GM12873 (cell line): ENCODE results near the gene ACKR2.

Experiments
- TF ChIP-seq, protein P1 (sequence below): IDR thresholded peaks from 2 replicates; pipeline ENCODE4 v1.5.1; 2012; ENCODE audit warnings: low read depth, mild to moderate bottlenecking, moderate library complexity, low read length, control low read depth; ENCODE audit not compliant: insufficient read depth; ENCODE audit errors: missing control alignments

The ACKR2 gene

DNA sequence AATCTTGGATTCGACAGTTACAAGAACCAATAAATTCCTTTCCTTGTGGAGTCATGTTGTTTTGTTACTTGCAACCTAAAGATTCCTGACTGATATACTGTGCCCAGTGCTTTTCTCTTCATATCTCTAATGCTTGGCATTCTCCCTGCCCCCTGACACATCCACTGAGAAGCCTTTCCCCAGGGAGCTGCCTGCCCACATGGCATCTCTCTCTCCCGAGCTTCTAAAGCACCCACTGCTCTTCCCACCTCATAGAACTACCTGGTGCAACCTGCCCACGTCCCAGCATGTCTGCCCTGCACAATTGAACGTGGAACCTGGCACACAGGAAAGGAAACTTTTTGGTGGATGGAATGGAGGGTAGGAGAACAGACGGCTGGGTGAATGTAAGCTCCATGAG, 59.6 kb downstream of the ACKR2 start:
- TF ChIP-seq, protein P1, sequence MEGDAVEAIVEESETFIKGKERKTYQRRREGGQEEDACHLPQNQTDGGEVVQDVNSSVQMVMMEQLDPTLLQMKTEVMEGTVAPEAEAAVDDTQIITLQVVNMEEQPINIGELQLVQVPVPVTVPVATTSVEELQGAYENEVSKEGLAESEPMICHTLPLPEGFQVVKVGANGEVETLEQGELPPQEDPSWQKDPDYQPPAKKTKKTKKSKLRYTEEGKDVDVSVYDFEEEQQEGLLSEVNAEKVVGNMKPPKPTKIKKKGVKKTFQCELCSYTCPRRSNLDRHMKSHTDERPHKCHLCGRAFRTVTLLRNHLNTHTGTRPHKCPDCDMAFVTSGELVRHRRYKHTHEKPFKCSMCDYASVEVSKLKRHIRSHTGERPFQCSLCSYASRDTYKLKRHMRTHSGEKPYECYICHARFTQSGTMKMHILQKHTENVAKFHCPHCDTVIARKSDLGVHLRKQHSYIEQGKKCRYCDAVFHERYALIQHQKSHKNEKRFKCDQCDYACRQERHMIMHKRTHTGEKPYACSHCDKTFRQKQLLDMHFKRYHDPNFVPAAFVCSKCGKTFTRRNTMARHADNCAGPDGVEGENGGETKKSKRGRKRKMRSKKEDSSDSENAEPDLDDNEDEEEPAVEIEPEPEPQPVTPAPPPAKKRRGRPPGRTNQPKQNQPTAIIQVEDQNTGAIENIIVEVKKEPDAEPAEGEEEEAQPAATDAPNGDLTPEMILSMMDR = no peak

DNA sequence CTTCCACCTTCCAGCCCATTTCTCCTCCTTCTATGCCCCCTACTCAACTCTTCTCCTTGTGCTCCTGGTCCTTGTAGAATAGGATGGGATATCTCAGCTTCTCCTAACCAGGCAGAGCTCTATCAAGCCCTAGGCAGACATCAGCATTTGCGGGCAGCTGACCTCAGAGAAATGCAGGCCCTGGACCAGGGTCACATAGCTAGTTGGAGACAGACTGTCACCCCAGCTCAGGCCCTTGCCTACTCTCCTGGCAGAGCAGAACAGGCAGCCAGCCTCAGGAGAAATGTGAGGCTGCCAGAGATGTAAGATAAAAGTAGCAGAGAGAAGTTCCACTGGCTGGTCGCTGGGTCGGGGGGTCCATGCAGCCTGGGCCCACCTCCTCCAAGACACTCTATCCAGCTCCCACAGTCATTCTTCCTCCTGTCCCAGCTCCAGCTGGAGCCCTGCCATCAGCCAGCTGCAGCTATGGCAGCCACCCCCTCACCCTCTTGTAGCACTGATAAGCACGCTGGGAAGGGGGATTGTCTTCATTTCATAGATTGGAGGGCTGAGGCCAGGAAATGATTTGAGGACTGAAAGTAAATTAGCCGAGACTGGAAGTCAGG, 62.4 kb downstream of the ACKR2 start:
- TF ChIP-seq, protein P1 = no peak

DNA sequence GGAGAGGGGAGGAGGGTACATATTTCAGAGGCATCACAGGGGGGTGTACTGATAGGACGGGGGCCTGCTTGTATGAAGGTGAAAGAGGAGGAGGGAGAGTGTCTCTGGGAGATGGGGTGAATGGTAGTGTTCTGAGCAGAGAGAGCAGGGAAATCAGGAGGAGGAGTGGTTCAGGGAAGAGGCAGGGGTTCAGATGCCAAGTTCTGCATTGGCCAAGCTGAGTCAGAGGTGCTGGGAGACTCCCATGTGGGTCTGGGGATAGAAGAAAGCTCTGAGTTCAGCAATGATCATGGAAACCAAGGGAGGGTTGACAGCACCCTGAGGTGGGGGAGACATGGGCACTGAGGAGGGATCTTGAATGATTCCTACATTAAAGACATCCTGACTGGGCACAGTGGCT, 63.5 kb downstream of the ACKR2 start:
- TF ChIP-seq, protein P1 = no peak

DNA sequence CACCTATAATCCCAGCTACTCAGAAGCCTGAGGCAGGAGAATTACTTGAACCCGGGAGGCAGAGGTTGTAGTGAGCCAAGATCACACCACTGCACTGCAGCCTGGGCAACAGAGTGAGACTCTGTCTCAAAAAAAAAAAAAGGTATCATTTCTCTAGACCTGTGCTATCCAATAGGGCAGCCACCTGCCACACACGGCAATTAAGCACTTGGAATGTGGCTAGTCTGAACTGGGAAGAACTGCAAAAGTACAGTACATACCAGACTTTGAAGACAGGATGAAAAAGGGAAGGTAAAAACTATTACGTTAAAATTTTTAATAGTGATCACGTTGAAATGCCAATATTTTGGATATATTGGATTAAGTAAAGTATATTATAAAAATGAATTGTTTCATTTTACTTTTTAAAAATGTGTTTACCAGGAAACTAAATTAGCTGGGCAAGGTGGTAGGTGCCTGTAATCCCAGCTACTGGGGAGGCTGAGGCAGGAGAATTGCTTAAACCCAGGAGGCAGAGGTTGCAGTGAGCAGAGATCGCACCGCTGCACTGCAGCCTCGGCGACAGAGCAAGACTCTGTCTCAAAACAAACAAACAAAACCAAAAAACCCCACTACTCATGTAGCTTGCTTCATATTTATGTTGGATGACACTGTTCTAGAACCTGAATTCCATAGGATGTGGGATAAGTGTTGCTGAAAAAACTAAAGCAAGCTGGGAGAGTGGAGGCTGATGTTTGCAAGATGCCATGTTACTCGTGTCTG, 64.2 kb downstream of the ACKR2 start:
- TF ChIP-seq, protein P1 = no peak

DNA sequence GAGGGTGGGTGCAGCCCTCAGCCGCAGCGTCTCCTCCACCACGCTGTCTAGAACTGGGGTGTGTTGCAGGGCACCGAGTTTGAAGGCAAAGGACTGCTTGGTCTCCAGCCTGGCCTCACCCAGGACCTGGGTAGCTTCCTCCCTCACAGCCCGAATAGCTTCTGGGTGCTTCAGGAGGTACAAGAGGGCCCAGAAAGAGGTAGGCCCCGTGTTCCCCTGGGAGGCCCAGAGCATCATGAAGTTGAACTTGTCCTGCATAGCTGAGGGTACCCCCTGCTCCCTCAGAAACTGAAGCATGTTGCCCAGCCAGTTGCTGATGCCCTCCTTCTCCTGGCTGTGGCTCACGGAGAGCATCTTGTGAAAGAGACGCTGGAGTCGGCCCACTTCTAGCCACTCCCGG, 65.5 kb downstream of the ACKR2 start:
- TF ChIP-seq, protein P1 = no peak

DNA sequence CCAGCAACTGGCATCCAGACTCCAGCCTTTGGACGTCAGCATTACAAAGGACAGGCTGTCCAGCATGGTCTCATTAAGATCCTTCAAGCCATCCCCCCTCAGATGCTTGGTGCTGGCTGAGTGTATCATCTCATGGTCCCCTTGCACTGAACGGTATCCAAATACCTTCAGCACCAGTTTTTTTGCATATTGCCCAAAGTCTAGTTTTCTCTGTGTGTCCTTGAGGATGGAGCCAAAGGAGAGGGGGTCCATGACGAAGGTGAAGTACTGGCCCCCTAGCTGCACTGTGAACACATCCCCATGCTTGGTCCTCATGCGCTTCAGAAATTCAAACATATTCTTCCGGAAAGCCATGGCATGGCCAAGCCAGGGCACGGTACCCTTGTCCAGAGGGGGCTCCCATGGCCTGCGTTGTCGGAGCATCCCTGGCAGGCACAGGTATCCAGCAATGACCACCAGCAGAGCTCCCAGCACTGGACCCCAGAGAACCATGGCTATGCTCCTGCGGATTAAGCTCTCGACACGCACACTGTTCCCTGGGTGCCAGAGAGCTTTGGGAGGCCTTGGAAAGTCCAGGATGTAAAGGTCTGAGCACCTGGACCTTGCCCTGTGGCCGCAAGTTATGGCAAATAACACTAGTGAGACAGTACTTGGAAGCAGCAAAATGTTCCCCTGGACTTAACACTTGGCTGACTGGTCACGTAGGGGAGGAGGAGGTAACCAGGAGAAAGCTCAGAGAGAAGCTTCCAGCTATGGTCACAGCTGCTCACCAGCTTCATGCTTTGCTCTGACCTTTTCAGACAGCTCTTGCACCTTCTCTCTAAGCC, 66.3 kb downstream of the ACKR2 start, which contains the start of gene CYP8B1:
Gene CYP8B1, minus strand, starts transcription at position 555 of the 827 bp plus-strand sequence. Its CDS starts 63 bp downstream, at position 492.
- TF ChIP-seq, protein P1 = no peak

DNA sequence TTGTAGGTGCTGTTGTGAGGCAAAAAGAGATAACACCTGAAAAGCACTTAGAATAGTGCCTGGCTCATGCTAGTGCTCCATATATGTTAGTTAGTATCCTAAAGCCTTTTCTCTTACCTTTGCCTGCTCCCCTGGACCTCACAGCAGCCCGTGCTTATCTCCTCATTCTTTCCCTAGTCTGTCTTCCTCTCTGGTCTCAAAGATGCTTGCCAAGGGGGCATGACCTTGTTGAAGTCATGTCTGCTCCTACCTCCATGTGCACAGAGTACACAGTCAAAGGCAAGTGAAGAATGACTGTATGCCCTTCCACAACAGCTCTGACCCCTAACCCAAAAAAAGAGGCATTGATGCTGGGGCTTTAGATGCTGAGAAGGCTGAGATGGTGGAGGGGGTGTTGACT, 67.2 kb downstream of the ACKR2 start:
- TF ChIP-seq, protein P1 = no peak
